Neutrophil (primary cell): ENCODE data around the gene CACNA1D.

Experiments used
- H3K27ac ChIP-seq: fragments of 200-600 bp; sonication (generic); 2 replicates; pipeline ENCODE4 v1.5.1; 2016; ENCODE audit warnings: mild to moderate bottlenecking, moderate library complexity
- H3K27me3 ChIP-seq: fragments of 200-600 bp; sonication (generic); 2 replicates; pipeline ENCODE4 v1.6.0; 2016; ENCODE audit warnings: mild to moderate bottlenecking
- H3K36me3 ChIP-seq: fragments of 200-600 bp; sonication (generic); 2 replicates; pipeline ENCODE4 v1.5.1; 2017
- H3K4me1 ChIP-seq, 2 experiments: fragments of 200-600 bp in 1 of 2; sonication (generic) in 1 of 2; 1 replicate in 1 of 2; 2 replicates in 1 of 2; pipeline versions ENCODE4 v1.5.1 to v1.6.1; 2013 to 2016; ENCODE audit warnings: low read depth in 1 of 2, low read length in 1 of 2, mild to moderate bottlenecking in 1 of 2, moderate library complexity in 1 of 2; ENCODE audit not compliant: control insufficient read depth in 1 of 2, insufficient read depth in 1 of 2
- H3K4me3 ChIP-seq, 2 experiments: fragments of 200-600 bp in 1 of 2; sonication (generic) in 1 of 2; 1 replicate in 1 of 2; 2 replicates in 1 of 2; pipeline ENCODE4 v1.5.1; 2013 to 2016; ENCODE audit warnings: low read depth in 1 of 2, low read length in 1 of 2, mild to moderate bottlenecking in 1 of 2, moderate library complexity in 1 of 2
- H3K9me3 ChIP-seq: fragments of 200-600 bp; sonication (generic); 2 replicates; pipeline ENCODE4 v1.5.1; 2016
- TF ChIP-seq, protein P1 (sequence below): fragments of 200-600 bp; sonication (generic); IDR thresholded peaks from 2 replicates; pipeline ENCODE4 v1.5.1; 2016; ENCODE audit warnings: antibody characterized with exemption

CACNA1D gene

DNA sequence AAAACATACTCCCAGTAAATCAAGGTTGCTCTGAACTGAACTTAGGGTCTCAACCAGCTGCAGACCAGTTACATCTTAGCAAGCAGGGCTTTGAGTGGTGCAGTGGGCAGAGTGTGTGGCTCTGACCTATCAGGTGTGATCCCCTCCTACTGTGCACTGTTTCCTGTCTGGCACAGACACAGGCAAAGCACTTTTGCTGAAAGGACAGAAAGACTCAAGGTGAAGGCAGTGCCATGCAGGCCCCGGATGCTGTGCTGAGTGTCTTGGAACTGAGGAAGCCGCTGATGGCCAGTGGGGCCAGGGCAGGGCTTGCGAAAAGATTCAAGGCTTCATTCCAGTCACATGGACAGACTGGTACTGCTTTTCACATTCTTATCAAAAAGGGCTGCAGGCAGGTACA lies 85.2 kb downstream of the CACNA1D start:
- Histone ChIP-seq H3K27me3 (peaks cover 14% of the 10 kb centered on the region), H3K4me1 (peaks cover 15 to 53% of the 10 kb centered on the region in 2 experiments), H3K9me3 (no peaks in the 10 kb centered on the region), H3K36me3 (no peaks in the 10 kb centered on the region), H3K27ac (no peak overlapping the region), H3K4me3 (no peak overlapping the region)
- TF ChIP-seq, protein P1, sequence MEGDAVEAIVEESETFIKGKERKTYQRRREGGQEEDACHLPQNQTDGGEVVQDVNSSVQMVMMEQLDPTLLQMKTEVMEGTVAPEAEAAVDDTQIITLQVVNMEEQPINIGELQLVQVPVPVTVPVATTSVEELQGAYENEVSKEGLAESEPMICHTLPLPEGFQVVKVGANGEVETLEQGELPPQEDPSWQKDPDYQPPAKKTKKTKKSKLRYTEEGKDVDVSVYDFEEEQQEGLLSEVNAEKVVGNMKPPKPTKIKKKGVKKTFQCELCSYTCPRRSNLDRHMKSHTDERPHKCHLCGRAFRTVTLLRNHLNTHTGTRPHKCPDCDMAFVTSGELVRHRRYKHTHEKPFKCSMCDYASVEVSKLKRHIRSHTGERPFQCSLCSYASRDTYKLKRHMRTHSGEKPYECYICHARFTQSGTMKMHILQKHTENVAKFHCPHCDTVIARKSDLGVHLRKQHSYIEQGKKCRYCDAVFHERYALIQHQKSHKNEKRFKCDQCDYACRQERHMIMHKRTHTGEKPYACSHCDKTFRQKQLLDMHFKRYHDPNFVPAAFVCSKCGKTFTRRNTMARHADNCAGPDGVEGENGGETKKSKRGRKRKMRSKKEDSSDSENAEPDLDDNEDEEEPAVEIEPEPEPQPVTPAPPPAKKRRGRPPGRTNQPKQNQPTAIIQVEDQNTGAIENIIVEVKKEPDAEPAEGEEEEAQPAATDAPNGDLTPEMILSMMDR = no peak

- H3K9me3 ChIP-seq = no peaks in the 10 kb centered on the region
- H3K4me3 ChIP-seq = no peak overlapping the region
- no peak overlapping the region for H3K27ac ChIP-seq
- TF ChIP-seq, protein P1 = no peak
- H3K36me3 ChIP-seq = no peaks in the 10 kb centered on the region
- peaks cover 15 to 52% of the 10 kb centered on the region in 2 experiments for H3K4me1 ChIP-seq
- peaks cover 14% of the 10 kb centered on the region for H3K27me3 ChIP-seq
Measured at GRCh38 chr3:53581671-53582070, 87.3 kb downstream of the CACNA1D start.

- no peak overlapping the region for H3K27ac ChIP-seq
- no peaks in the 10 kb centered on the region for H3K9me3 ChIP-seq
- peaks cover 7 to 37% of the 10 kb centered on the region in 2 experiments for H3K4me1 ChIP-seq
- no peak overlapping the region for H3K4me3 ChIP-seq
- peaks cover 20% of the 10 kb centered on the region for H3K27me3 ChIP-seq
- TF ChIP-seq, protein P1 = no peak
- H3K36me3 ChIP-seq = no peaks in the 10 kb centered on the region
Measured at GRCh38 chr3:53583161-53583690, 88.8 kb downstream of the CACNA1D start.

DNA sequence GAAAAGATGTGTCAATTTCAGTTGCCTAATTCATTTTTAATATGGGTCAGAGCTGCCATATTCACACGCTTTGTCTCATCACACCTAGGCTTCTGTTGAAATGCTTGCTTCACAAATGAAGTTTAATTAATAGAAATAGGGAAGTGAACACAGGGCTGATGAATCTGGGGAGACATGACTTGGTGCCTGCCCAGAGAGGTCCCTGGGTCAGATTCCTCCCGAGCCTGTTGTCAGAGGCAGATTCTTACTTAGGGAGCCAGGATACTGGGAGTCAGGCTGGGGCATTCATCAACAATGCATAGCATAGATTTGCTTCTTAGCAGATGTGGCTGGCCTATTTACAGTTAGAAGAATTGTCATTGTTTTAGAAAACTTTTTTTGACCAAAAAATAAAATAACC lies 90.6 kb downstream of the CACNA1D start:
- TF ChIP-seq, protein P1 = no peak
- peaks cover 7 to 25% of the 10 kb centered on the region in 2 experiments for H3K4me1 ChIP-seq
- no peak overlapping the region for H3K4me3 ChIP-seq
- H3K27ac ChIP-seq = no peak overlapping the region
- H3K27me3 ChIP-seq = peaks cover 21% of the 10 kb centered on the region
- no peaks in the 10 kb centered on the region for H3K9me3 ChIP-seq
- no peaks in the 10 kb centered on the region for H3K36me3 ChIP-seq

- H3K4me1 ChIP-seq = peaks cover 2 to 19% of the 10 kb centered on the region in 2 experiments
- TF ChIP-seq, protein P1 = no peak
- peaks cover 21% of the 10 kb centered on the region for H3K27me3 ChIP-seq
- H3K4me3 ChIP-seq = no peak overlapping the region
- H3K27ac ChIP-seq = no peak overlapping the region
- no peaks in the 10 kb centered on the region for H3K9me3 ChIP-seq
- H3K36me3 ChIP-seq = no peaks in the 10 kb centered on the region
Measured at GRCh38 chr3:53585627-53586026, 91.2 kb downstream of the CACNA1D start.
